ENCODE results near the gene KAZN.

Gene KAZN

DNA sequence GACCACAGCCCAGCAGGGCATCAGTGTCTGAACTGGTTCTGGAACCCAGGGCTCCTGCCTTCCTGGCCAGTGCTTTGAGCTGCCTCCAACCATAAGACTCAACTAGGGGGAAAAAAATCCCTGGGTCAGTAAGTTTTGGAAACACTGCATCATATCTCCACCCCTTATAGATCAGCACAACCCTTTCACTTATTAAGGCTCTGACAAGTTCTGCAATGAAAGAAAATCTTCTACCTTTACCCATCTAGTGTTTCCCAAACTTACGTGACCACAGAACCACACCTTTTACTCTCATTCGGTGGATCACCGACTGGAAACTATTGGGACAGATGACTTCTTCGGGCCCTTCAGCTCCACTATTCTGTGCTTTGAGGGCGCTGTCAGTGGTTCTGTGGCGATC, 476.7 kb downstream of the KAZN start:
- no peak overlapping the region for H3K4me3 ChIP-seq (ENCODE audit: low read depth, low read length)
- TF ChIP-seq, protein P1, sequence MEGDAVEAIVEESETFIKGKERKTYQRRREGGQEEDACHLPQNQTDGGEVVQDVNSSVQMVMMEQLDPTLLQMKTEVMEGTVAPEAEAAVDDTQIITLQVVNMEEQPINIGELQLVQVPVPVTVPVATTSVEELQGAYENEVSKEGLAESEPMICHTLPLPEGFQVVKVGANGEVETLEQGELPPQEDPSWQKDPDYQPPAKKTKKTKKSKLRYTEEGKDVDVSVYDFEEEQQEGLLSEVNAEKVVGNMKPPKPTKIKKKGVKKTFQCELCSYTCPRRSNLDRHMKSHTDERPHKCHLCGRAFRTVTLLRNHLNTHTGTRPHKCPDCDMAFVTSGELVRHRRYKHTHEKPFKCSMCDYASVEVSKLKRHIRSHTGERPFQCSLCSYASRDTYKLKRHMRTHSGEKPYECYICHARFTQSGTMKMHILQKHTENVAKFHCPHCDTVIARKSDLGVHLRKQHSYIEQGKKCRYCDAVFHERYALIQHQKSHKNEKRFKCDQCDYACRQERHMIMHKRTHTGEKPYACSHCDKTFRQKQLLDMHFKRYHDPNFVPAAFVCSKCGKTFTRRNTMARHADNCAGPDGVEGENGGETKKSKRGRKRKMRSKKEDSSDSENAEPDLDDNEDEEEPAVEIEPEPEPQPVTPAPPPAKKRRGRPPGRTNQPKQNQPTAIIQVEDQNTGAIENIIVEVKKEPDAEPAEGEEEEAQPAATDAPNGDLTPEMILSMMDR (IDR thresholded peaks at IDR 0.05; ENCODE audit: low read depth, low read length), result no peak

DNA sequence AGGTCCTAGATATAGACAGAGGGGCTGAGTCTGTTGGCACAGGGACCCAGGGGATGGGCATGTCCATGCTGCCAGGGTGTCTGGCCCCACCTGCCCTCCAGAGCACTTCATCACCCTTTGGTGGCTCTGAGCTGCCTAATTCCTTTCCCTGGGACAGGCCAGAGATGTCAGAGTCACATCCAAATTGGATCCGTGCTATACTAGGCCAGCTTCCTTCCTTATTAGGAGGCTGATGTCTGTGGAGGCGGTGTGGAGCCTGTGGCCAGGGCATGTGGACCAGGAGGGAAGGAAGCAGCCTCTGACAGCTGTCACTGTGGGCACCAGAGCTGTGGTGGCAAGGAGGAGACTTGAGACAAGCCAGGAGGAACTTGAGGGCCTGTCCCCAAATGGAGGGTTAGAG, 477.3 kb downstream of the KAZN start:
- TF ChIP-seq, protein P1 (IDR thresholded peaks at IDR 0.05; ENCODE audit: low read depth, low read length), result no peak
- H3K4me3 ChIP-seq (ENCODE audit: low read depth, low read length), result no peak overlapping the region

DNA sequence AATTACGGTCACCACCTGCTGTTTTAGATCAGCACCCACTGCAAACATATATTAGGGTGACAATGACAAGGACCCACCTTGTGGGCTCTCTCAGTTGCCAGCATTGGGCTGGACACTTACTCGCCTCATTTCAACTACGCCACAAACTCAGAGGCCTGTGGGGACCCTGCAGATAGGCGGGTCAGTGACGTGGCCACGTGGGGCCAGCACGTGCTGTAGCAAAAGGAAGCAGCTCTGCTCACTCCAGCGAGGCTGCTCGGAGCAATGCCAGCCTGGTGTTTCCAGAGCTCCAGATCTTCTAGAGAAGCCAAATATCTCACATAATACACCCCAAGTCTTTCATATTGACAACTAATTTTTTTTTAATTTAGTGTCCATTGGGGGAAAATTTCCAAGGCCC, 478.3 kb downstream of the KAZN start:
- TF ChIP-seq, protein P1 (IDR thresholded peaks at IDR 0.05; ENCODE audit: low read depth, low read length), result no peak
- no peak overlapping the region for H3K4me3 ChIP-seq (ENCODE audit: low read depth, low read length)

DNA sequence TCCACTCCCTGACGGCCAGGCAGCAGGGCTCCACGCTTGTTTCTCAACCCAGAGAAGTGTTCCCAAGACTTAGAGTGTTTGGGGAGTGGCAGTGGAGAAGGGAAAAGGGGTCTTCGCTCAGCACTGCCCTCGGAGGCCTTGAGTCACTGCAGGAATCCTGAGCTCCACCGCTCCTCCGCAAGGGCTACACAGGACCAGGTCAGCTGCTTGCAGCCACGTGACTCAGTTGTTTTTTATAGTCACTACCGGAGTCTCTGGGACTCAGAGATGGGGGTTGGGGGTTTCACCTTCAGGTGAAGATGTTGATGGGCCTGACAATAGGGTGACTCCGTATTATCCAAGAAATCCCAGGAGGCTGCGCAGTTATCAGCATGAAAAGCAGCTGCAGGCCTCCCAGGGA, 478.9 kb downstream of the KAZN start:
- H3K4me3 ChIP-seq (ENCODE audit: low read depth, low read length), result no peak overlapping the region
- TF ChIP-seq, protein P1 (IDR thresholded peaks at IDR 0.05; ENCODE audit: low read depth, low read length), result no peak

DNA sequence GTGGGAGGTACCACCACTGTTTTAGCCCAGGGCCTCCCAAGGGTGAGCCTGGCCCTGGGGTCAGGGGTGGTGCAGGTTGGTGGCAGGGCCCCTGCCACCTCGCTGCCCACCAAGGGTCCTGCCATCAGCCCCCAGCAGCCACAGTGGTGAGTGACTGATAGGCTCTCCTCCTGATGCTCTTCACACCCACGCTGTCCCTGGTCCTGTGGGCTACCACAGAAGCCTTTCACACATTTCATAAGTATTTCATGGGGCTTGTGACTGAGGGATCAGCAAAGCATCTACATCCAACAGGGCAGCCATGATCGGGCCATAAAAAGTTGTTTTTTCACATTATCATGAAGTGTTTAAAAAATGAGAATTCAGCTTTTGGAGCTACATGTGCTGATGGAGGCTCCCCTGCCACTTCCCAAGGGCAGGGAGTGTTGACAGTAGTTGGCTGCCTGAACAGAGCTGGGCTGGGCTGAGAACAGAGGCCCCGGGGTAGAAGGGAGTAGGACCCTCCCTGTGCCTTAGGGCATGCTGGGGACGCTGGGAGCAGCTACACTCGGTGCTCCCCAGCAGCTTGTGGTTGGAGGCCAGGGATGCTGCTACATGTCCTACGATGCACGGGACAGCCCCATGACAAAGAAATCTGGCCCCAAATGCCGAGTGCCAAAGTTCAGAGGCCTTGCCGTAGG, 482.0 kb downstream of the KAZN start:
- TF ChIP-seq, protein P1 (IDR thresholded peaks at IDR 0.05; ENCODE audit: low read depth, low read length), result no peak
- no peak overlapping the region for H3K4me3 ChIP-seq (ENCODE audit: low read depth, low read length)

DNA sequence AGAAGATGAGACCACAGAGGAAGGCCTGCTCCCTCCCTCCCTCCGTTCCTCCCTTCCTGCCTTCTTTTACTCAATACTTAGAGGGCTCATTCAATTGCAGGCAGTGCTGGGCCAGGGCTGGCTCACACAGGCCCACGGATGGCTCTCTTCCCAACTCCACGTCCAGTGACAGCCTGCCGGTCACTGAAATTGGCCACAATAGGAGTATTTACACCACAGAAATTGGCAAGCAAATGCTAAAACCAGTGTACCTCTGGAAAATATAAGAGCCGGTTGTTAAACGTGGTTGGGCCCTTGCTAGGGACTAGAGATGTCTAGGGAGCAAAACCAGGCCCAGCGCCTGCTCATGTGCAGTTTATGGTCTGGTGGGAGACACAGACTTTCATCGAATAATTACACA, 482.6 kb downstream of the KAZN start:
- H3K4me3 ChIP-seq (ENCODE audit: low read depth, low read length), result no peak overlapping the region
- TF ChIP-seq, protein P1 (IDR thresholded peaks at IDR 0.05; ENCODE audit: low read depth, low read length), result no peak

DNA sequence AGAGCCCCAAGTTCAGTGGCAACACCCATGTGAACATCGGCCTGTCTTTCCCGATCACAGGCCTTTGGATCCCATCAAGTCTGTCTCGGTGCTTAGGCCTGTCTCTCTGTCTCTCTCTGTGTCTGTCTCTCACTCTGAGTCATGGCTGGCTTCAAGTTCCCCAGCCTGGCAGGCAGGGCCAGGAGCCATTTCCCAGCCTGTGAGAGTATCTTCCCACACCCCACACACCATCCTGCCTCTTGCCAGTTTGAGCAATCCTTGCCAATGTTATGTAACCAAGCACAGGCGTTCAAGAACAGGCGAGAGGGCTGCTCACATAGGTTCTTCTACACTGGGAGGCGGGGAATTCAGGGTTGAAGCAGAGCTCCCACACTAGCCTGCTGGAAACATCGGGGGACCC, 485.1 kb downstream of the KAZN start:
- H3K4me3 ChIP-seq (ENCODE audit: low read depth, low read length), result no peak overlapping the region
- TF ChIP-seq, protein P1 (IDR thresholded peaks at IDR 0.05; ENCODE audit: low read depth, low read length), result no peak
